HG02763 (cell line): ENCODE results near the gene MRPL52.
A peak's percentile ranks its signal among the peaks of the same experiment; 100 is the strongest.

Experiments used
- ATAC-seq: cut with Tn5 transposase; IDR thresholded peaks from one replicate; pipeline ENCODE4 v1.9.1; 2021; ENCODE audit warnings: mild to moderate bottlenecking, moderate library complexity; ENCODE audit not compliant: unreplicated experiment

Gene MRPL52

DNA sequence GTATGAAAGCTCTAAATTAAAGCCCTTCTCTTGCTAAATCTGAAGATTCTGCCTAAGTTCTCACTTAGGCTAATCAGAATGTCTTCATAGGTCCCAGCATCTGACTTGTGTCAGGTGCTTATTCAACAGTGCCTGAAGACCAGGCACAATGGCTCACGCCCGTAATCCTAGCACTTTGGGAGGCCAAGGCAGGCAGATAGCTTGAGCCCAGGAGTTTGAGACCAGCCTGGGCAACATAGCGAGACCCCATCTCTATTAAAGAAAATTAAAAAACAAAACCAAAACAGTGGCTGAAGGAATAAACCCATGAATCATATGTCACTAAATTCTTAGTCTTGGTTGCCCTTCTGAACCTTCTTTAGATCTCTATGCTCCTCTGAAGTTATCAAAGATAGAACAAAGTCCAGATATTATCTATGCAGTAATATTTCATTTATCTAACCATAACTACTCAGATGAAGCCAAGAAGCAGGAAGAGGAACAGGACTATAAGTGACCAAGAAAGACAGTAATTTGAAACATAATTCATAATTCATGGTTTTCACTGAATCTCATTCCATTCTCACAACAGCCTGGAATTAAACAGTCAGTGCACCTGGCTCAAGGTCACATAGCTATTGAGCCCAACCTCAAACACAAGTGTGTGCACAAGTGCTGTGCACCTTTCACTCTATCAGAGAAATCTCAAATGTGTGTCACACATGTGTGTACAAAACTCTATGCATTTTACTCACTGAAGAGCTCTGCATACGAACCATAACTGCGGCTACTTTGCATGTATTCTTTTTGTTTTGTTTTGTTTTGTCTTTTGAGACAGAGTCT lies 21.1 kb upstream of the MRPL52 start:
- no peak for ATAC-seq

DNA sequence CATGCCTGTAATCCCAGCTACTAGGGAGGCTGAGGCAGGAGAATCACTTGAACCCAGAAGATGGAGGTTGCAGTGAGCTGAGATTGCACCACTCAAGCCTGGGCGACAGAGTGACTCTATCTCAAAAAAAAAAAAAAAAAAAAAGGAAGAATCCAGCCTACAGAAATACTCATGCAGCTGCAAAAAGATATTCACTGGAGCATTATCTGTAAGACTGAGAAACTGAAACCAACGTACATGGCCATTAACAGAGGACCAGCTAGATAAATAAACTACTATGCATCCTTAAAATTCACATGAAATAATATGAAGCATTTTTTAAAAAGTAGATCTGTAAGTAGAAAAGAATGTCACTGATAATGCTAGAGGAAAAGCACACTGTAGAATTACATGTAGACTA lies 18.0 kb upstream of the MRPL52 start:
- no peak for ATAC-seq

DNA sequence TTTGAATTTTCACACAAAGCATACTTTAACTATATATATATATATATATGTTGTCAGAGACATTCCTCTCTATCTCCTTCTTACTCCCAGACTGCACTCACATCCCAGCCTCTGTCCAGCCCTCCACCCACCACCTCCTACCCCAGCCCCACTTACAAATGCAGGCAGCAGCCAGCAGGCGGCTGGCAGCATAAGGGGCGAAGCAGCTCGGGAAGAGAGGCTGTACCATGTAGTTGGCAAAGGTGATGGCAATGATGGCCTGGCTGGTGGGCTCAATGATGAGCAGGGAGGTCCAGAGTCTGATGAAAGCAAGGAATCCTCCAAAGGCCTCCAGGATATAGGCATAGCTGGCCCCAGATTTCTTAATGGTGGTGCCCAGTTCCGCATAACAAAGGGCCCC lies 16.9 kb upstream of the MRPL52 start:
- ATAC-seq, result no peak

DNA sequence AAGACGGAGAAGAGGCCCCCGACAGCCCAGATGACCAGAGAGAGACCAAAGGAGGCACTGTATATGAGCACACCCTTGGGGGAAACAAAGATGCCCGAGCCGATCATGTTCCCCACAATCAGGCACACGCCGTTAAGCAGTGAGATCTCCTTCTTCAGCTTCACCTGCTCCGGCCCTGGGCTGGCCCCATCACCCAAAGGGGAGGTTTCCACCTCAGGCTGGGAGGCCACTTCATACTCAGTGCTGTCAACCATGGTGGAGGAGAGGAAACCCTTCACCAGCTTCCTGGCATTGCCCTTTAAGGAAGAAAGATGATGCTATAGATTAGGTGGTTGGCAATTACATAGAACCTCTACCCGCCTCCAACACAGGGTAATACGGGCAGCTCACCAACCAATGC lies 16.5 kb upstream of the MRPL52 start:
- ATAC-seq, result no peak

DNA sequence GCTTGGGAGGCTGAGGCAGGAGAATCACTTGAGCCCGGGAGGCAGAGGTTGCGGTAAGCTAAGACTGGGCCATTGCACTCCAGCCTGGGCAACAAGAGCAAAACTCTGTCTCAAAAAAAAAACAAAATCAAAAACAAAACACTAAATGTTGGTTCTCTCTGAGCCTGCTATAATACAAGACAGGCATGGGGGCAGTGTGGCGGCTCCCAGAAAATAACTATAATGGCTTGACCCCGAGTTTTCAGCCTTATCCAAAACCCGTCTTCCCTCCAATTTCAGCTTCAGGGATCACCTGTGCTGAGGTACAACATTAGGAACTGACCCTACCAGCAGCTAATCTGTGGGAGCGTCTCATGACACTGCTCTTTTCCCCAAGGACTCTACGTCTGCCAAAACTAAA lies 15.3 kb upstream of the MRPL52 start:
- no peak for ATAC-seq

DNA sequence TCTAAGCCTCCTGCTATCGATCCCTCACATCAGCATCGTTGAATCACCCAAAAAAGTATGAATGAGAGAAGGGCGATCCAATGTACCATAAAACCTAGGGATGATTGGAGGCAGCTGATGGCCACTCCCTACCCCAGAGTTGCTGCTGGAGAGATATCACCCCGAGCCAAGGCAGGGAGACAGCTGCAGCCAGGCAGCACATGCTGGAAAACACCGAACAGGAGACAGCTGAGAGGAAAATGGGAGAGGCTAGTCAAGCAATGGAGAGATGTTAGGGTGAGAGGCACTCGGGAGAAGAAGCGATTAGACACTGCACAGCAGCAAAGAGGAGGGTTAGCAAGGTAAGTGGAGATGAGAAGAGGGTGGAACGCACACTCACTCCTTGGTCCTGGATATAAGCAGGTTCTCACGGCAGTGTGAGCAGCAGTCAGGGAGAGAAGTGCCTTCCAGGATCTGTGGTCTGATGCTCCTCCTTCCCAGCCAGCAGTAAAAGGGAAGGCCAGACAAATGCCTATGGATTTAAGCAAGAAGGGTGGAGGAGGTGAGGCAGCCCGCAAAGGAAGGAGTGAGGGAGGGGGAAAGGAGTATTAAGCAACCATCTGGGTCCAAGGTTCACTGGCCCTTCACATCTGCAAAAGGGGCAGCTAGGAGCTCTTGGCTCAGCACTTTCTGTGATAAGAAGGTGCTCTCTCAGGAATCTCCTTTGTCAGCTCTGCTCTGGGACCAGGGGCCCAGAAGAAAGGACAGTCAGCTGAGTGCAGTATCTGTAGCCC lies 14.6 kb upstream of the MRPL52 start, which contains the start of gene SLC7A7:
Gene SLC7A7 (minus strand): TSS at position 495 of the 773 bp plus-strand sequence. CDS start 2,037 bp downstream, outside the sequence.
- ATAC-seq, result no peak

DNA sequence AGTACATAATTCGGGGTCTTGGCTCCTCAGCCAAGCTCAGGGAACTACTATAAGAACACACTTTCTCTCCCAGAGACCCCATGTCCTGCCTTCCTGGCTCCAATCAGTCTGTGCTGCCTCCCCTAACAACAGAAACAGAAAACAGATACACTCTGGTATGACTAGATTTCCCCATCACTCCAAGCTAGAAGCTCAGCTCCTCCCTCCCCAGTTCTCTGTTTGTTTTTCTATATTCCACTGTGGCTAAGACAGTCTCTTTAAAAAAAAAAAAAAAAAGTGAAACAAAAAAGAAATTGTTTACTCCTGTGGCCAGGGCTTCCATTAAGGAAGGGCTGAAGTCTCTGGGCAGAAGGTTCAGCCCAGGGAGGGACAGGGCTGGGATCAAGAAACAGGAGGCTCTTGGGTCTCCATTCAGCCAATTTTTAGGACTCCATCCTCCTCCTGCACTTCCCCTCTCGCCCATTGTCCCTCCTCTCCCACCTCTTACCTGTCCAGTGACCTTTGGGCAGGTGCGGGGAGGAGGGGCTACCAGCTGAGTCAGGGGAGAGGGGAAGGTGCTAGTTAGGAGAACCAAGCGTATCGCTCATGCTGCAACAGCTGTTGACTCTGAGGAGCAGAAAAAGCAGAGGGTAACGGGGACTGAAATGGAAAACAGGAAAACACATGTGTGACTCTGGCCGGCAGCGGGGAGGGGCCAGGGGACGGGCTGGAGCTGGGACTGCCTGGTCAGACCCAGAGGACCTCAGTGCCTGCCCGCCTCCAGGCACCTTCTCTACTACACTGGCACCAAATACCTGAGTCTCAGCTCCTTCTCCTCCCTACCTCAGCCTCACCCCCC lies 10.3 kb upstream of the MRPL52 start:
- ATAC-seq, result peak; percentile 38

DNA sequence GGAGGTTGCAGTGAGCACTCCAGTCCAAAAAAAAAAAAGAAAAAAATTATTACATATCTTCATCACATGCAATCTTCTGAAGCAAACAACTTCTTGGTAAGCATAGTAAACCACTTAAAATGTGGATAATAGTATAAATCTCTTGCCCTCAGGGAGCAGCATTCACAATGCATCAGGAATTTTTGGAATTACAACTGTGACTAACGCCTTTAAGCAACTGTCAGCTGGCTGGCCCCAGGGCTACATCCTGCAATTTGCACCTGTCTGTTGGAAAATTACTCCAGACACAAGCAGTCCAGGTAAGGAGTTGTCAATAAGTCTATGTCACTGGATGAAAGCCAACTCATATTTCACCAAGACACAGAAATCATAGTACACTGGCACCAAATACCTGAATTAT lies 9.0 kb upstream of the MRPL52 start:
- no peak for ATAC-seq

DNA sequence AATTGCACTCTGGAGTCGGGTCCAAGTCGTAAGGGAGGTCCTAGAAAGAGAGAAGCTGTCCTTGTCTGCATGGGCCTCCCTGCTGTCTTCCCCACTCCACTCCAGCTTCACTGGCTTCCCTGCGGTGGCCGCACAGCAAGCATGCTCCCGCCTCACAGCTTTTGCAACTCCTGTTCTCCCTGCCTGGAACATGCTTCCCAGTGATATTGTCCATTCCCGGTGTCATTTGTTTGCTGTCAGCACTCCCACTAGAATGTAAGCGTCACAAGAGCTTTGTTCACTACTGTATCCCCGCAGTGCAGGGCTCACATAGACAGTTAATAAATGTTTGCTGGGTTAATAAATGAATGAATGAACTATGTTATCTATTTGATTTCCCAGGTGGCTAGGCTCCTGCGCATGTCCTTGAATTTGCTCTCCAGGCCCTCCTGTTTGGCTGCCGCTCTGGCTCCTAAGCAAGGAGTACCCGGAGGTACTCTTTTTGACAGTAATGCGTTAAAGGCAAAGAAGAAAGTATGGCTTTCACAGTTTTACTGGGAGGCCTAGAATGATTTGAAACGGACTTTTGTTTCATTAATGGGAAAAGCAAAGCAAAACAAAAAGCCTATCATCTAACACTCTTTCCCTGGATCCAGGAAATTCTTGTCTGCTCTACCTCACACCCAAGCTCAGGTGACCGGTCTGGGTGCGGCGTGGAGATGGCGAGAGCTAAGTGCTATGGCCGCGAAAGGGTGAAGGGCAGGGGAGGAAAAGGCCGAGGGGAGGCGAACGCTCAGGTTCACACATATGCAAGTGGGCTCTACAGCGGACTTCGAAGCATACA lies 8.3 kb upstream of the MRPL52 start:
- ATAC-seq, result no peak

DNA sequence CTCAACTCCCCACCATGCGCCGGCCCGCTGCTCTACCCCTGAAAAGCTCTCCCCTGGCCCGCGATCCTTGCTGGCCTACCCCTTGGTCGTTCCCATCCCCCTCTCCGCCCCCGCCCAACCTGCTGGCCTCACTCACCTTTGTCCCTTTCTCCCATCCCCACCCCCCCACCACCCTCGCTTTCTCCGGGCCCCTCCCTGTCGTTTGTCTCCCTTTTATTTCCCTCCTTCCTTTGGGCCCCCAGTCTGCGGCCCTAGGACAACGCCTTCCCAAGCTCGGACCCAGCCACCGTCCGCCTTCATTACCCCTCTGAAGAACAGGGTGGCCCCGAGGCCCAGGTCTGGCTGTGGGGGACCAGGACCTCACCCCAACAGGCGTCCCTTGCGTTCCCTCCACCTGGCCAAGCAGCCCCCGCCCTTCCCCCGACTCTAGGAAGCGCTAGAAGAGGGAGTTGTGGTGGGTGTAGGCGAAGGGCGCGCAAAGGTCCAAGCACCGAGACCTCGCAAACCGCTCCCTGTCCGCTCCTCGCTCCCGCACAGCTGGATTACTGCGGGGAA lies 7.6 kb upstream of the MRPL52 start:
- no peak for ATAC-seq

DNA sequence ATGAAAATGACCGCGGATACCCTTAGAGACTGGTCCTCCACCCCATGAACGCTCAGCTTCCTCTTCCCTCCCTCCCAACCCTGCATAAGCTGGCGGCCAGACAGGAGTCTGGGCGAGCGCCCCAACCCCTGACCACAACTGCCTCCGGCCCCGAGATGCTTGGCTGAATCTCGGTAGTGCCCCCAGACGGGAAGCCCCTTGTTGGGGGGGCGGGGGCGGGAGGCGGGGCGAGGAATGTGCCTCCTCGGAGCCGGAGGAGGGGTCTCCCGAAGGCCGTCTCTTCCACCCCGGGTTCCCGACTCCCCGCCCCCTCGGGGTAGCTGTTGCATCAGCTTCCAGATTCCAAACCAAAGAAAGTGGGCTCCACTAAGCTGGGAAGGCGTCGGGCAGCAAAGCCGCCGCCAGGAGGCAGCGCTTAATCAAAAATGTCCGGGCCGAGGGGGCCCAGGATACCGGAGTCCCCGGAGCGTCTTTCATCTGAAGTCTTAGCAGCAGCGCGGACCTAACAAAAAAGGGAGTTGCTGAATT lies 7.1 kb upstream of the MRPL52 start:
- ATAC-seq, result no peak

DNA sequence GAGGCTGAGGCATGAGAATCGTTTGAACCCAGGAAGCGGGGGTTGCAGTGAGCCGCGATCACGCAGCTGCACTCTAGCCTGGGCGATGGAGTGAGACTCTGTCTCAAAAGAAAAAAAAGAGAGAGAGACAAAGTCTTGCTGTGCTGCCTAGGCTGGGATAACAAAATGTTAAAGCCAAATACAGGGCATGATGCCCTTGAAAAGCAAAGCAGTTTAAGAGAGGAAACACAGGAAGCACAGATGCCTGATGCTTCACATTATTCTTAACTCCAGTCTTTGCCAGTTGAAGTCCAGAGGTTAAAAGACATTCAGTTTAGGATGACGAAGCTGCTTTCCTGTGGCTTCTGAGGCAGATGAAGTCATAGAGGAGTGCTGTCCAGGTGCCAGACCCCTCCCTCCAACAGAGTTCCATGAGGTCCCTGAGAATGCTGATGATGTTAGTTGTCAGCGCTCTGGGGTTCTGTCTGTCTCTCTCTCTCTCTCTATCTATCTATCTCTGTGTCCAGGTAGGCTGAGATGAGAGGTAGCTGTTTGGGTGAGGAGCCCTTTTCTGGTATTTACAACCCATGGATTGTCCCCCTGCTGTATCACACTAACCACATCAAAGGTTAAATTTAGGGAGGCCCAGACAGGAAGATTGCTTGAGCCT lies 4.9 kb upstream of the MRPL52 start:
- no peak for ATAC-seq

DNA sequence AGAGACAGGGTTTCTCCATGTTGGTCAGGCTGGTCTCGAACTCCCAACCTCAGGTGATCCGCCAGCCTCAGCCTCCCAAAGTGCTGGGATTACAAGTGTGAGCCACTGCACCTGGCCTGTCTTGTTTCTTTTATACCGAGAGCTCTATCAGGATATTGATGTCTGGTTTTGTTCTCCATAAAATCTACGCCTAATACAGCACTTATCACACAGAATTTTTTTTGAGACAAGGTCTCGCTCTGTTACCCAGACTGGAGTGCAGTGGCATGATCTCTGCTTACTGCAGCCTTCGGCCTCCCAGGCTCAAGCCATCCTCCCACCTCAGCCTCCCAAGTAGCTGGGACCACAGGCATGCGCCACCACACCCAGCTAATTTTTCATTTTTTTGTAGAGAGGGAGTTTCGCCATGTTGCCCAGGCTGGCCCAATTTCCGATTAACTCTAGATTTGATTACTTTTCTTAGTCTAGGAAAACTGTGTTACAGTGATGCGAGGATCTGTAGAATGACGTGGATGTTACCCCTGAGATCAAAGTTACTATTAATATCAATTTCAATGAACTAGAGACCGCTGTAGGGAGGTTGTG lies 519 bp upstream of the MRPL52 start:
- peak; percentile 6 for ATAC-seq

DNA sequence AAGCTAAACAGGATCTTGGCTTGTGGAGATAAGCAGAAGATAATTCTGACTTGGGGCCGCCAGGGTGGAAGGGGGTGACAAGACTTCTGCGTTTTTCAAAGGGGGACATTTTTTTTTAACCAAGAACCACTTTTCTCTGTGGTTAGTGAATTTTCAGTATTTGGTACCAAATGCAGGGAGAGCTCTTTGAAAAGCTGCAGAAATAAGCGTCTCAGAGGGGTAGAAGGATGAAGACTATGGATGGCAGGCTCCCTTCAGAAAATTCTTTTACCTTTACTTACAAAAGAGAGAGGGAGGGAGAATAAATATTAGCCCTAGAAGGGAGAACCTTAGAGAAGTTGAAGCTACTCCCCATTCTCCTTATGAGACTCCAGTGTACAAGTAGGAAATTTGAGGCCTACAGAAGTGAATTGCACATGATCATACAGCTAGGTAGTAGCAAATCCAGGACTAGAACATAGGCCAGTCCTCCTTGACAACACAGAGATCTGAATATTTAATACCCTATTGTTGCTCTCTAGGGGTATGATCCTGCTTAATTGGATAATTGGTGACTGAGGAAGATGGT lies 840 bp downstream of the MRPL52 start:
- no peak for ATAC-seq

DNA sequence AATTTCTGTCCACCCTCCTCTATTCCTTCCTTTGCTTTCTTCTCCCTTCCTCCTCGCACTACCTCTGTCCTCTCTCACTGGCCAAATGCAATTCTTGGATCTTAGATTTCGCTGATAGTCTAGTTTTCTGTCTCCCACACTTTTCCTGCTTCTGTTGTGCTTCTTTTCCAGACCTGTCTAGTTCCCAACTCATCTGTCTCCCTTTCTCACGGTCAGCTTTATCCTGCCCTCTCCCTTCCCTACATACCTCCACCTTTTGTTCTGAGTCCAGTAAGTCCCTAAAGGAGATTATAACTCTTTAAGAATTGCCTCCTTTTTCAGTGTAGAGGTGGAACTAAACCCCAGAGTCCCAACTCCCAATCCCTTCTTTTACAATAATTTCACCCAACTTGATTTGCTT lies 5.8 kb downstream of the MRPL52 start:
- no peak for ATAC-seq

DNA sequence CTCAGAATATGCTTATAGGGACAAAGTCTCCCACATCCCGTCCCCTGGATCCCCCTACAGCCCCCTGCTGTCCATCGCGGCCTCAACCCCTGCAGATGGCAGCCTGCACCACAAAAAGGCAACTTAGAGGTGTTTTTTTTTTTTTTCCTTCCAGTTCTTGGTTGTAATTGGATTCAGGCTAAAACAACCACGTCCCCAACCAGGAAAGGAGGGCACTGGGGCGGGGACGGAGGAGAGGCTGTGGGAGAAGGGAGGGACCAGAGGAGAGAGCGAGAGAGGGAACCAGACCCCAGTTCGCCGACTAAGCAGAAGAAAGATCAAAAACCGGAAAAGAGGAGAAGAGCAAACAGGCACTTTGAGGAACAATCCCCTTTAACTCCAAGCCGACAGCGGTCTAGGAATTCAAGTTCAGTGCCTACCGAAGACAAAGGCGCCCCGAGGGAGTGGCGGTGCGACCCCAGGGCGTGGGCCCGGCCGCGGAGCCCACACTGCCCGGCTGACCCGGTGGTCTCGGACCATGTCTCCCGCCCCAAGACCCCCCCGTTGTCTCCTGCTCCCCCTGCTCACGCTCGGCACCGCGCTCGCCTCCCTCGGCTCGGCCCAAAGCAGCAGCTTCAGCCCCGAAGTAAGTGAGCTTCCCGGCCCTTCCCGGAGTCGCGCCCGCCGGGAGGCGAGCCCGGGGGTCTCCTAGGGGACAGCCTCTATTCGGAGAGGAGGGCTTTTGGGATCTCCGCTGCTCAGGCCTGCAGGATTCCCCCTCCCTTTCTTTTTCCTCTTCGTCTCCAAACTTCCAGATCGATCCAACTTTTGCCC lies 6.8 kb downstream of the MRPL52 start, which contains the start of gene MMP14:
Gene MMP14 (plus strand): TSS at position 285 of the 813 bp plus-strand sequence. CDS start 233 bp downstream, at position 518.
- no peak for ATAC-seq

DNA sequence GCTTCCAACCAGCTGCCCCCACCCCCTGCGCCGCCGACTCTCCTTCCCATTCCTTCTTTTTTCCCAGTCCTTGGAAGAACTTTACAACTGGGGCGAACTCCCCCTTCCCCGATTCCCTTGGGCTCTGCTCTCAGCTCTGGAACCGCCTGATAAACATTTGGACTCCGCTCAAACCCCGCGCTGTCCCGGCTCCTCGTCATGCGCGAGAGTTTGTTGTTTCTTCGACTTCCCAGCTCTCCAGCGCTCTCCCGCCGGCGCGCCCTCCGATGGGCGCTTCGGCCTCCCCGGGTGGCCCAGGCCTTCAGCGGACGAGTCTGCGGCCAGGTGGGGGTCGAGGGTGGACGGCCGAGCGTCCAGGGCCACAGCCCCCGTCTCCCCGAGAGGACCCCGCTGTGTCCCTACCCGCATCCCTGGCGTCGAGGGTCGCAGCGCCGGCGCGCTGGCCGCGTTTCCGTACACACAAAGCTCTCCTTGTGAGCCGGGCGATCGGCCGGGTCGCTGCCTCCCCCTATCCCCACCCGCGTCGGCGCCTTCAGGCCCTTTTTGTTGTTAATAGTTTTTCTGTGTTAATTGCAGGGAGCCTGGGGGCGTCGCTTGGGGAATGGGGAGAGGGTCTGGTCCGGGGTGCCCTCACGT lies 7.5 kb downstream of the MRPL52 start:
- no peak for ATAC-seq
